ENCODE measurements around the gene LBP. TPM values are rescaled to one million over a fixed set of nuclear protein-coding genes. Genes with fewer than 3 reads are reported as not detected.
"Not testable (repeated sequence)": the region's sequence is repeated elsewhere in the genome, so short reads cannot be mapped to it uniquely, and the experiment has no call there.

LBP gene
- total RNA-seq, 1 experiment from 2014 or later, result not detected

DNA sequence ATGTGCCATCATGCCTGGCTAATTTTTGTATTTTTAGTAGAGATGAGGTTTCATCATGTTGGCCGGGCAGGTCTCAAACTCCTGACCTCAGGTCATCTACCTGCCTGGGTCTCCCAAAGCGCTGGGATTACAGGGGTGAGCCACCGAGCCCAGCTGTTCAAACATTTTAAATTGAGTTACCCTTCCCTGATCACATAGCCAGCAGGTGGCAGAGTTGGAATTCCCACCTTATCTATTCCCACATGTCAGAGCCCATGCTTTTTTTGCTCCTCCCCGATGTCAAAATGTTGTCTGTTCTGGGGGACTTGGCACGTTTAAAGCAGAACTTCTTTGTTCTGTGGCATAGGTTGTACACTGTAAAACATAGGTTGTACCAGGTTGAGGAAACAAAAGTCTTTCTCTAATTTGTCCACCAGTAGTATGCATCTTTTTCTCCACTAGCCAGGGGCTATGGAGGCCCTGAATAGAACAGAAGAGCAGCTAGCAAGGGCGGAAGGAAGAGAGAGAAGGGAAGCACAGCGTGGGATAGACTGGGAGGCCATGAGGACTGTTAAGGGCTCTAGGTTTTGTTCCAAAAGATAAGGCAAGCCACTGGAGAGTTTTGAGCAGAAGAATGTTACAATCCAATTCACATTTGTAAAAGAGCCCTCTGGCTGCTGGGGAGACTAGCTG, 7.3 kb upstream of the LBP start:
- Histone ChIP-seq H3K36me3 (no peaks in the 10 kb centered on the region), H3K4me3 (no peak overlapping the region), H3K27me3 (no peaks in the 10 kb centered on the region), H3K9me3 (peaks cover 6% of the 10 kb centered on the region; the same call in 1 of the 2 replicates)
- no peak for DNase-seq

DNA sequence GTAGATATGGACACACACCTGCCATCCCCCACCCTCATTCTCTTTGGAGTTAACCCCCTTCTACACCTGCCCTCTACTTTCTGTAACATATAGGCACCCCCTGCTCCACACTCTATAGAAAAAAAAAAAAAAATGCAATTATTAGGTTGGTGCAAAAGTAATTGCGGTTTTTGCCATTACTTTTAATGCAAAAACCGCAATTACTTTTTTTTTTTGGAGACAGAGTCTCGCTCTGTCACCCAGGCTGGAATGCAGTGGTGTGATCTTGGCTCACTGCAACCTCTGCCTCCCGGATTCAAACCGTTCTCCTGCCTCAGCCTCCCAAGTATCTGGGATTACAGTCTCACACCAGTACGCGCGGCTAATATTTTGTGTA, 6.8 kb upstream of the LBP start:
- not testable (repeated sequence) for H3K9me3 ChIP-seq, H3K4me3 ChIP-seq, H3K27me3 ChIP-seq, H3K36me3 ChIP-seq, DNase-seq

DNA sequence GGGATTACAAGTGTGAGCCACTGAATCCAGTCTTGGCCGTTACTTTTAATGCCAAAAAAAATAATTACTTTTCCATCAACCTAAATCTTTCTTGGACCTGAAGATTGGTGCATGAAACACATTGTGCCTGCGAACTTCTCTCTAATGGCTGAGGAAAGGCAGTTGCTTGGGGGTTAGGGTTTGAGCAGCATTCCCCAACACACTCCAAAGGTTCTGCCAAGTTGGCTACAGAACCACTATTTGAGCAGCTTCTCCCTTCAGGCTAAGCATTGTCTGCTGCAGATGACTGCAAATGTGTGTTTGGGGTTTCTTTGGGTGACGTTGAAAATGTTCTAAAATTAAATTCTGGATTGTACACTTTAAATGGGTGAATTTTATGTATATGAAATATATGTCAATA, 6.3 kb upstream of the LBP start:
- no peak for DNase-seq
- Histone ChIP-seq H3K4me3 (no peak overlapping the region), H3K9me3 (peaks cover 6% of the 10 kb centered on the region; the same call in 1 of the 2 replicates), H3K27me3 (no peaks in the 10 kb centered on the region), H3K36me3 (no peaks in the 10 kb centered on the region)

DNA sequence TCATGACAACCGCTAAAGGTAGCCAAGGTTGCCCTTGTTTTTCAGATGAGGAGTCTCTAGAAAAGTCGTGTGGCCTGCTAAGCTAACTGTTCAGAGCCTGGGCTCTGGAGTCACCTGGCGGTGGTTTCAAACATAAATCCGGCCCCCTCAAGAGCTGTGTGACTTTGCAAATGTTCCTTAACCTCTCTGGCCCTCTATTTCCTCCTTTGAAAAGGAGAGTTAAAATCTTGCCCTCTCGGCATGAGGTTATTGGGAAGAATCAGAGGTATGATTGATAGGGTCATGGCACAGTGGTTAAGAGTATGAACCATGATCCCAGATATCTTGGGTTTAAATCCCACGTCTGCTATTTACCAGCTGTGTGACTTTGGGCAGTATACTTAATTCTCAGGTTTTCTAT, 5.6 kb upstream of the LBP start:
- Histone ChIP-seq H3K36me3 (no peaks in the 10 kb centered on the region), H3K27me3 (no peaks in the 10 kb centered on the region), H3K9me3 (peaks cover 6% of the 10 kb centered on the region; the same call in 1 of the 2 replicates), H3K4me3 (no peak overlapping the region)
- DNase-seq, result no peak

DNA sequence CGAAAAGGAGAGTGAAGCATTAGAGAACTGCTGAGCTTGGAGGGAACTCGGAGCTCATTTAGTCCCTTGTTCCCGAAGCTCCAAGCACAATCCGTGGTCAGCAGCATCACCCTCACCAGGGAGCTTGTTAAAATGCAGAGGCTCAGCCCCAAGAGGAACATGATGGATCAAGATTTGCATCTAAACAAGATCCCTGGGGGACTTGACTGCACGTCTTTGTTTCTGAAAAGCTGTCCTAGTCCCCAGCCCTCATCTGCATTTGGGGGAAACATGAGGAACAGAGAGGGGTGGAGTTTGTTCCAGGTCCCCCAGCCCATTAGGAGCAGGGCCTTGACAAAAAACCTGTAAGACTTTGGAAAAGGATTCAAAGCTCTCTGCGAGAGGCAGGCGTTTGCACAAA, 4.1 kb upstream of the LBP start:
- Histone ChIP-seq H3K36me3 (no peaks in the 10 kb centered on the region), H3K9me3 (peaks cover 6% of the 10 kb centered on the region; the same call in 1 of the 2 replicates), H3K27me3 (no peaks in the 10 kb centered on the region), H3K4me3 (no peak overlapping the region)
- DNase-seq, result no peak

DNA sequence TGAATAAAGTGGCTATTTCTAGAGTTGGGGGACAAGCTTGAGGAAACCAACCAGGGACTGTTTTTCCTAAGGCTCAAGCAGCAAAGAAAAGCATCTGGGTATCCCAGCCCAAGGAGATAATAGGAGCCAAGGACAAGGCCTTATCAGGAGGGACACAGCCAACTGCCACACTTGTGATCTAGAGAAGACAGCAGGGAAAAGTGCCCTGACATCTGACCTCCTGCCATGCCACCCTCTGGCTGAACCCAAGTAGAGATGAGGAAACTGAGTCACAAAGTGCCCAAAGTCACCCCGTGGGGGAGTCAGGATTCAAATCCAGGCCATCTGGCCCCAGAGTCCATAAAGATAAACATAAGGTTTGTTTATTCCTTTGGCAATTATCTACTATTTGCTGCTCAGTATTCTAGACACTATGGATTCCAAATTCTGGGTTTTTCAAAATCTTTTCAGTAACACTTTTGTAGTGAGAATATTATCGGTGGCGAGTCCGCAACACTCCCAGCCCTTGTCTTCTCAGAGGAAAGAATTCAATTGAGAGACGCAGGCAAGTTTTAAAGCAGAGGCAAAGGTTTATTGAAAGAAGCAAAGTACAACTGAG, 3.5 kb upstream of the LBP start:
- no peaks in the 10 kb centered on the region for H3K36me3 ChIP-seq
- no peak overlapping the region for H3K4me3 ChIP-seq
- H3K27me3 ChIP-seq, result no peaks in the 10 kb centered on the region
- DNase-seq, result no peak
- peaks cover 2% of the 10 kb centered on the region; the same call in 1 of the 2 replicates for H3K9me3 ChIP-seq

DNA sequence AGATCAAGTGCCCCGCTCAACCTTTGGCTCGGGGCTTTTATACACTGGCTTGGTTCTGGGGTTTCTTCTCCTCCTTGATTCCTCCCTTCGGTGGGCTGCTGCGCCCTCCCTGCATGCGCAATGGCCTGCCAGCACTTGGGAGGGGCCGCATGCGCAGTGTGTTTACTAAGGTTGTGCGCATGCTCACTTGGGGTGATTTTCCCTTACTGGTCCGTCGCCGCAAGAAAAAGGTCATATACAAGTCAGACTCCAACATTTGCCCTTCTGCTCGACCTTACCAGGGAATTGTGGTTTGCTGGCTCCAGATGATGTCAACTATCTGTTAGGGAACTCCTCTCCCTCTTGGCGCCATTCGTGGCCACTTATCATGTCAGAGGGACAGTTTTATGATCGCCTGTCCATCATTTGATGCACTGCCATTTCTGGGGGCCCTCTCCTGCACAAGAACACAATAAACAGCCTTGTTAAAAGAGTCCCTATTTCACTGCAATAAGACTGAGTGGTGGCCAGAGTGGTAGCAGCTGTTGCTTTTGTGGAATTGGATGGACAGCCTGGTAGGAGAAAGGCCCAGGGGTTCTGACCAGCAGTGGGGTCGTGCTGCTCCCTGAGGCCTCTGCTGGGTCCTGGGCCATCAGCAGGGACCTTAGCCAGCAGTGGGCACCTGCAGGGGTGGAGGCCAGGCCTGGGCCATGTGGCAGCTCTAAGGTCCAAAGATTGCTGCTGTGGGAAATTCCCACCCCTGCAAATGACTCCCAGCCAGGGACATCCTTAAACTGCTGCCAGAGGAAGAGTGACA, 2.8 kb upstream of the LBP start:
- no peaks in the 10 kb centered on the region for H3K36me3 ChIP-seq
- no peak for DNase-seq
- no peaks in the 10 kb centered on the region for H3K27me3 ChIP-seq
- no peak overlapping the region for H3K4me3 ChIP-seq
- no peaks in the 10 kb centered on the region for H3K9me3 ChIP-seq

DNA sequence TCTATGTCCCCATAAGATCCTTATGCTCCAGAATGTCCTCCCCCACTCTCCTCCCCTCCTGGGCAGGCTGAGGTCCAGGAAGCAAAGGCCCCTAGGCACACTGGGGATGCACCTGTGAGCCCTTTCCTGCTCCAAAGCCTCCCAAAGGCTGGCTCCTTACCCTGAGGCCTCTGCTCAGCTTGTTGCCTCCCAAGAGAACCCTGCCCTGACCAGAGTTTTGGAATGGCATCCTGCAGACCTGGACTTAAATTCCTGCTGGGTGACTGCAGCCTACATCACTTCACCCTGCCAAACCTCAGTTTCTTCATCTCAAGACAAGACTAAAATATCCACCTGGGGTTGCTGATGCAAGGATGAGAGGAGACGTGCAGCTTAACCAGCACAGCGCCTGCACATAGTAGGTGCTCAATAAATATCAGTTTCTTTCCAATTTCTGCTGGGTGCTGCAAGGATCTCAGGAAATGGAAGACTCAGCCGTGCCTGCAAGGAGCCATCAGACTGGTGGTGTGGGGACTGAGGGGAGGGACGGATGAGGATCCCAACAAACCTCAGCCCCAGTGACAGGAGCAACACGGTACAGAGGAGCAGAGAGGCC, 2.1 kb upstream of the LBP start:
- H3K36me3 ChIP-seq, result no peaks in the 10 kb centered on the region
- no peaks in the 10 kb centered on the region for H3K9me3 ChIP-seq
- DNase-seq, result no peak
- no peaks in the 10 kb centered on the region for H3K27me3 ChIP-seq
- H3K4me3 ChIP-seq, result no peak overlapping the region

DNA sequence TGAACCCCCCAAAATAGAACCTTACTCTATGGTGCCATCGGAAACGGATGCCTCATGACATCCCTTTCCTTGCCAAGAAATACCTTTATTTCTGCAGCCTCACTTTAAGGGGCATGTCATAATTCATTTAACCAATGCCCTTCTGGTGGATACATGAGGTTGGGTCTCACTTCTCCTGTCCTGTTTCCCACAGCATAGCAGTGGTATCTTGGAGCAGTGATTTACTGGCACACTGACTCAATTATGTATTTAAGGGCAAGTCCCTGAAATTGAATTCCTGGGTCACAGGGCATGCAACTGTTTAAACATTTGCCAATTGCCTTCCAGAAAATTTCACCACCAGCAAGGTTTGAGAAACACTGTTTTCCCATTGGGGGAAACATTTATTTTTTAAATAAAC, 639 bp upstream of the LBP start:
- Histone ChIP-seq H3K9me3 (no peaks in the 10 kb centered on the region), H3K27me3 (no peaks in the 10 kb centered on the region), H3K36me3 (no peaks in the 10 kb centered on the region), H3K4me3 (no peak overlapping the region)
- no peak for DNase-seq

DNA sequence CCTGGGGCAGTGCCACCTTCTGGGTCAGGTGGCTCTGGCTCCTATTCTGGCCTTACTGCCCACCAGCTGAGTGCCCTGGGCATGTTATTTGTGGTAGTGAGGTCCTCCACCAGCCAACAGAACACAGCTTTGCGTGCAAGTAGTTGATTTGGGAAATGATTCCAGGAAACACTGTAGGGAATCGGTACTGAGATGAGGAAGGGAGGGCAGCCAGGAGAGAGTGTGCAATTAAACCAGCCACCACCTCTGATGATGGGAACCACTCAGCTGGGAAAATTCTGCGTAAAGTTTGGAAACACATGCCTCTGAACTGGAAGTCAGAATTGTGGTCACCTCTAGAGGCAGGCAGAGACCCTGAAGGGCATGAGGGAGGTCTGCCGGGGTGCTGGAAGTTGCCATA, 459 bp downstream of the LBP start:
- Histone ChIP-seq H3K9me3 (no peaks in the 10 kb centered on the region), H3K36me3 (no peaks in the 10 kb centered on the region), H3K4me3 (no peak overlapping the region), H3K27me3 (no peaks in the 10 kb centered on the region)
- no peak for DNase-seq

DNA sequence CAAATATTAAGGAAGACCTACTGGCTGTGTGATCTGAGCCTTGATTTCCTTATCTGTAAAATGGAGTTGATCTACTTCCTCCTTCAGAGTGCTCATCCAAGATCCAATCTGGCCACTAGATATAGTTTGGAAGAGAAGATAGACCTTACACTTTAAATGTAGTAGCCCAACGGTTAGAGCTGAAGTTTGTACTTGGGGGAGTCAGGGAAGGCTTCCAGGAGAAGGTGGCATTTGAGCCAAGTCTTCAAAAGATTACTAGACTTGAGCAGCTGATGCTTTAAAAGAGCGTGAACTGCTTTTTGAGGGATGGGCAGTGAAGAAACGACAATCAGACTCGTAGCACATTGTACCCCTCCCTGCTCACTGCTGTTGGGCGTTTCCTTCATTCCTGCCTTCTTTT, 3.6 kb downstream of the LBP start:
- Histone ChIP-seq H3K36me3 (no peaks in the 10 kb centered on the region), H3K9me3 (no peaks in the 10 kb centered on the region), H3K27me3 (no peaks in the 10 kb centered on the region), H3K4me3 (no peak overlapping the region)
- DNase-seq, result no peak

DNA sequence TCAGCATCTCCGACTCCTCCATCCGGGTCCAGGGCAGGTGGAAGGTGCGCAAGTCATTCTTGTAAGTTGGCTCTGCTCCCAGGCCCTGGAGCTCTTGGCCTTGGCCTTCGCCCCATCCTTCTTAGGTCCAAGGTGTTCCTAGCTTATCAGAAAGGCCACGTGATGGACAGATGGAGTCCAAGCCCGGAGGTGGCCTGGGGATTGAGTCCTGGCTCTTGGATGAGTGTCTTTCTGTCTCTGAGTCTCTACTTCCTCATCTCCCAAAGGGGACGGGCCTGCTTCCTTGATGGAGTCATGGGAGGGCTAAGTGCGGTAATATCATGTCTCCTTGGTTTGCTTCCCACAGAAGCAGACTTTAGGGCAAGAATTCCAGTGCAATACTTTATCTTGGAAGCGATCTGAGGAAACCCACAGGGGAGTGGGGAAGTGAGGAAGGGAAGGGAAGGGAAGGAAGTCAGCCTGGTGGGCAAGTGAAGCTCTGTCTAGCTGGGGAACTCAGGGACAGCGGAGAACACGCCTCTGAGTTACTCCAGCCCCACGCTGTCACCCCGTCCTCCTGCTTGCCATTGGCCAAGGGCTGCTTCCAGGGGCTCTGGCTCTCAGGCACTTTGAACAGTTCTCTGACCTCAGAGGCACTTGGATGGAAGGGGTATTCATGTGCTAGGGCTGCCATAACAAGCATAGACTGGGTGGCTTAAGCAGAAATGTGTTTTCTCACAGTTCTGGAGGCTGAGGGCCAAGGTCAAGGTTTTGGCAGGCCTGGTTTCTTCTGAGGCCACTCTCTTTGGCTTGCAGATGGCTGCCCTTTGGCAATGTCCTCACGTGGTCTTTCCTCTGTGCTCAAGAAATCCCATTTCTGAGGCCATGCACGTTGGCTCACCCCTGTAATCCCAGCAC, 4.8 kb downstream of the LBP start:
- no peak for DNase-seq
- Histone ChIP-seq H3K36me3 (no peaks in the 10 kb centered on the region), H3K27me3 (no peaks in the 10 kb centered on the region), H3K9me3 (no peaks in the 10 kb centered on the region), H3K4me3 (no peak overlapping the region)

DNA sequence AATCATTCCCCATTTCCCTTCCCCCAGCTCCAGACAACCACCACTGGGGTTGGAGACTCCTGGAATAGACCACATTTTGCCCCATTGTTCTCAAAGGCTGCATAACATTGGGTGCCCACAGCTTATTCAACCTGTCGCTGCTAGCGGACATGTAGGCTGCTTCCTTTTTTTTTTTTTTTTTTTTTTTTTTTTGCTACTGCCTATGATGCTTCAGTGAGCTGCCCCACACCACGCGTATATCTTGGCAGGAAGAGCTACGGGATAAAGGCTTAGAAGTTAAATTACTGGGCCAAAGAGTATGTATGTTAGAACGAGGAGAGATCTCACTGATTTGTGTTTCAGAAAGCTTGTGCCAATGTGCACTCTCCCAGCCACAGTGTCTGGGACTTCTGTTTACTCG, 7.0 kb downstream of the LBP start:
- H3K9me3 ChIP-seq, result no peaks in the 10 kb centered on the region
- H3K4me3 ChIP-seq, result no peak overlapping the region
- no peak for DNase-seq
- H3K36me3 ChIP-seq, result no peaks in the 10 kb centered on the region
- no peaks in the 10 kb centered on the region for H3K27me3 ChIP-seq

DNA sequence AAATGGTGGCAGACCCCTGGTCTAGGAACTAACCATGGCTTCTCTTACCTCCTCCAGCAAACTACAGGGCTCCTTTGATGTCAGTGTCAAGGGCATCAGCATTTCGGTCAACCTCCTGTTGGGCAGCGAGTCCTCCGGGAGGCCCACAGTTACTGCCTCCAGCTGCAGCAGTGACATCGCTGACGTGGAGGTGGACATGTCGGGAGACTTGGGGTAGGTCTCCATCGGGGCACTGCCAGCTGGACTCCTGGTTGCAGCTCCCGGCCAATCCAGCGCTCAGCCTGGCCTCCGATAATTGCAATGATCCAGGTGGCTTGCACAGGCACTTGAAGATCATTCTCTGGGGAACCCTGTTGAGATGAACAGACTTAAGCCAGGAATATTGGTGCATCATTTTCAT, 7.9 kb downstream of the LBP start:
- H3K36me3 ChIP-seq, result no peaks in the 10 kb centered on the region
- H3K27me3 ChIP-seq, result no peaks in the 10 kb centered on the region
- no peaks in the 10 kb centered on the region for H3K9me3 ChIP-seq
- DNase-seq, result no peak
- no peak overlapping the region for H3K4me3 ChIP-seq

DNA sequence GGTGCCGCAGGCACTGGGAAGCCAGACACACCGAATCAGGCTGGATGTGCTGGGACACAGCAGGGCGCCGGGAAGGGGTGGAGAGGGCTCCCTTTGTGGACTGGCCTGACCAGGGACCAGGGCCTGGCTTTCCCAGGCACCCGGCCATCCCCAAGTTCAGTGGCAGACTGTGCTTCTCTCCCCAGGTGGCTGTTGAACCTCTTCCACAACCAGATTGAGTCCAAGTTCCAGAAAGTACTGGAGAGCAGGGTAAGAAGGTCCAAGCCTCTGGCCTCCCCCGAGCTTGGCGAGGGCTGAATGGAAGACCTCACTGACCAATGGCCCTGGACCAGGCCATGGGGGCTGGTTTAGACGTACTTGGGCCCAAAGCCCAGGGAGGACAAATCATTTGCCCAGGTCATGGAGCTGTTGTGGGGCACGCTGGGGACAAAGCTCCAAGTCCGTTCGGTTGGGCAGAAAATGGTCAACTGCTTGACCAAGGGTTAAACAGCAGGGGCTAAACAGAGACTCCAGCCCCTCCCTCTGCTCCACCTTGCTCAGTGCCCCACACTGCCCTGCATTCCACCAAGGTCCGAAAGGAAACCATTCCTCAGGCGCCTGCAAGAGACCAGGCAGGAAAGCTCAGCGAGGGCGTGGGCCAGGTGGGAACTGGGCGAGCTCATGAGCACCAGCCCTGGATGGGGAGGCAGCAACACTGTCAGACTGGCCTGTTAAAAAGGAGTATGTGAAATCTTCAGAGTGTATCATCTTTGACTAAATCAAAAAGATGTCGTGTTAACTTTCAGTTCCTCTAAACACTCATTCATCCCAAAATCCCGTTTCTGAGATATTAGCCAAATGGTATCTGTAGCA, 9.1 kb downstream of the LBP start:
- Histone ChIP-seq H3K4me3 (no peak overlapping the region), H3K9me3 (no peaks in the 10 kb centered on the region), H3K27me3 (no peaks in the 10 kb centered on the region), H3K36me3 (no peaks in the 10 kb centered on the region)
- no peak for DNase-seq

Measured in MG63 (cell line).